Gastroesophageal sphincter (tissue), 3 donors: ENCODE results near the gene PKNOX1.
"Not testable (repeated sequence)": the region's sequence is repeated elsewhere in the genome, so short reads cannot be mapped to it uniquely, and the experiment has no call there.

Source experiments
- CTCF ChIP-seq, 4 experiments: fragments of 200-600 bp in 2 of 4; fragments of 450-650 bp in 2 of 4; sonication (generic) in 1 of 4; IDR thresholded peaks; one replicate each; pipeline ENCODE4 v1.5.1; 2017 to 2019; ENCODE audit warnings: antibody characterized with exemption in 4 of 4, mild to moderate bottlenecking in 2 of 4, moderate library complexity in 2 of 4
- POLR2A ChIP-seq, 2 donors: fragments of 450-650 bp; IDR thresholded peaks; one replicate each; pipeline ENCODE4 v1.6.1; 2017; ENCODE audit warnings: antibody characterized with exemption in 2 of 2, mild to moderate bottlenecking in 2 of 2, moderate library complexity in 1 of 2
- POLR2AphosphoS5 ChIP-seq: sonication (generic); formaldehyde crosslinking; IDR thresholded peaks from one replicate; pipeline ENCODE4 v1.6.1; 2017; ENCODE audit warnings: antibody characterized with exemption

- not testable (repeated sequence) for TF ChIP-seq CTCF (IDR thresholded peaks at IDR 0.05); POLR2AphosphoS5; POLR2A (IDR thresholded peaks at IDR 0.05)
Measured at GRCh38 chr21:43065991-43066390, 91.6 kb downstream of the PKNOX1 start.
